ENCODE measurements around the gene CTIF.

GRCh38 chr18:48570313-48570712, 31.5 kb downstream of the CTIF start:
- no peak for TF ChIP-seq CTCF (IDR thresholded peaks at IDR 0.05)
- TF ChIP-seq POLR2A (IDR thresholded peaks at IDR 0.05), result no peak

All from heart left ventricle (tissue), 13 donors.